GM18868 (cell line): ENCODE measurements around the gene ARAF.

ENCODE experiments used
- ATAC-seq: cut with Tn5 transposase; IDR thresholded peaks from one replicate; pipeline ENCODE4 v1.9.1; 2021; ENCODE audit warnings: mild to moderate bottlenecking, moderate library complexity; ENCODE audit not compliant: unreplicated experiment

The ARAF gene

DNA sequence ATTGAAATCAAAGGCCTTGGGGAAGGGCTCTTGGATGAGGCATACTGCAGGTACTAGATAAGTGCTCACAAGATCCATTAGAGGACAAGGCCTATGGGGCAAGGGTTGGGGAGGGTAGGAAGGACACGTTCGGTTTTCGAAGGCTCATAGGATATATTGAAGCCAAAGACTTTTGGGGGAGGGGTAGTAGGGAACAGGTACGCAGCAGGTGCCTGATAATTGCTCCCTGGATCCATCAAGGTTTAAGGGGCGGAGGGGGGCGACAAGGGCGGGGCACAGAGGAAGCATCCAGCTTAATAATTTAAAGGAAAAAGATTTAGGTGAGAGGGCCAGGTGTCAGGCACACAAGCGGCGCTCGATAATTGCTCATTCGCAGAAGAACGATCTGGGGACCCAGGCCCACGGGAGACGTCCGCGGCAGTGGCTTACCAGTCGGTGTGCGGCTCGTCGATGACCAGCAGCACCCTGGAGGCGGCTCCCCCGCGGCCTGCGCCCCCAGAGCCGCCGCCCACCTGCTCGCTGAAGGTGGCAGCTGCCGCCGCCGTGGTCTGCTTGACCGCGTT lies 58.0 kb downstream of the ARAF start:
- no peak for ATAC-seq

GRCh38 chrX:47619486-47620302 lies 58.7 kb downstream of the ARAF start, which contains the start of gene SYN1:
SYN1 (minus strand) TSS chrX:47619857; CDS start chrX:47619728, 129 bp downstream.
- ATAC-seq: peak; percentile 74

- no peak for ATAC-seq
These were observed 59.3 kb downstream of the ARAF start for GRCh38 chrX:47620303-47620685.
